Natural killer cell (primary cell): ENCODE data around the gene MARCO. TPM values are rescaled to one million over a fixed set of nuclear protein-coding genes. Genes with fewer than 3 reads are reported as not detected.

Experiments used
- ATAC-seq, 3 donors: fragments of 150-1000 bp in 2 of 3; fragments of 200-7000 bp in 1 of 3; cut with Tn5 transposase; 1 replicate in 1 of 3; 2 replicates in 2 of 3; pipeline ENCODE4 v1.10.0; 2021; ENCODE audit warnings: mild to moderate bottlenecking in 2 of 3, moderate library complexity in 2 of 3
- DNase-seq, 2 donors: peaks; one replicate each; pipeline versions ENCODE4 v3.0.0 to v3.0.0-alpha.2; 2013 to 2021; ENCODE audit warnings: mixed read lengths in 1 of 2
- H3K27ac ChIP-seq: one replicate; pipeline ENCODE4 v1.5.1; 2013; ENCODE audit warnings: mild to moderate bottlenecking, low read length
- H3K27me3 ChIP-seq: one replicate; pipeline ENCODE4 v1.6.1; 2013; ENCODE audit warnings: low read length; ENCODE audit not compliant: control insufficient read depth, insufficient read depth
- H3K36me3 ChIP-seq: one replicate; pipeline ENCODE4 v1.6.1; 2013; ENCODE audit warnings: low read length; ENCODE audit not compliant: control insufficient read depth, insufficient read depth
- H3K4me1 ChIP-seq: one replicate; pipeline ENCODE4 v1.6.1; 2013; ENCODE audit warnings: low read length; ENCODE audit not compliant: control insufficient read depth, insufficient read depth
- H3K4me3 ChIP-seq: one replicate; pipeline ENCODE4 v1.5.1; 2013; ENCODE audit warnings: low read length
- H3K9me3 ChIP-seq: one replicate; pipeline ENCODE4 v1.6.1; 2013; ENCODE audit warnings: low read length; ENCODE audit not compliant: control insufficient read depth, insufficient read depth
- H3K27ac Mint-ChIP-seq, 2 donors: one replicate each; pipeline ENCODE4 v1.8.0; 2022; ENCODE audit warnings: mild to moderate bottlenecking in 2 of 2, mixed read lengths in 2 of 2, moderate library complexity in 1 of 2
- H3K27me3 Mint-ChIP-seq, 2 donors: one replicate each; pipeline ENCODE4 v1.8.0; 2022; ENCODE audit warnings: low read depth in 2 of 2, mixed read lengths in 2 of 2
- H3K36me3 Mint-ChIP-seq: one replicate; pipeline ENCODE4 v1.8.0; 2022; ENCODE audit warnings: mixed read lengths
- H3K4me1 Mint-ChIP-seq, 2 donors: one replicate each; pipeline ENCODE4 v1.8.0; 2022; ENCODE audit warnings: mixed read lengths in 2 of 2
- H3K4me3 Mint-ChIP-seq: one replicate; pipeline ENCODE4 v1.8.0; 2022; ENCODE audit warnings: mild to moderate bottlenecking, moderate library complexity, mixed read lengths
- H3K9me3 Mint-ChIP-seq, 2 donors: one replicate each; pipeline ENCODE4 v1.8.0; 2022; ENCODE audit warnings: mixed read lengths in 2 of 2
- WGBS: methylation state at CpG from one replicate; pipeline ENCODE4 v1.1.7; 2013; ENCODE audit warnings: missing lambda C conversion rate; ENCODE audit not compliant: insufficient coverage; 5-methylcytosine and 5-hydroxymethylcytosine counted together
- intact Hi-C: fragments of 100-400 bp; cut with micrococcal nuclease; formaldehyde crosslinking; loops from one replicate; pipeline ENCODE4 v1.14.2; 2022
- total RNA-seq, 4 donors: library from RNA; stranded (reverse); fragments of 120-200 nt in 1 of 4; gene quantifications; one replicate each; pipeline versions ENCODE4 v1.2.3 to v1.2.4, GENCODE V29; 2013 to 2022
- TF ChIP-seq, protein P1 (sequence below): fragments of 200-600 bp; IDR thresholded peaks from one replicate; pipeline ENCODE4 v1.8.0; 2022; ENCODE audit warnings: antibody characterized with exemption

Gene MARCO
- total RNA-seq, 3 donors from 2014 or later (not counting 1 experiment from before 2014, with no cell fraction given): 0.38 to 0.75 TPM; not detected in 1

DNA sequence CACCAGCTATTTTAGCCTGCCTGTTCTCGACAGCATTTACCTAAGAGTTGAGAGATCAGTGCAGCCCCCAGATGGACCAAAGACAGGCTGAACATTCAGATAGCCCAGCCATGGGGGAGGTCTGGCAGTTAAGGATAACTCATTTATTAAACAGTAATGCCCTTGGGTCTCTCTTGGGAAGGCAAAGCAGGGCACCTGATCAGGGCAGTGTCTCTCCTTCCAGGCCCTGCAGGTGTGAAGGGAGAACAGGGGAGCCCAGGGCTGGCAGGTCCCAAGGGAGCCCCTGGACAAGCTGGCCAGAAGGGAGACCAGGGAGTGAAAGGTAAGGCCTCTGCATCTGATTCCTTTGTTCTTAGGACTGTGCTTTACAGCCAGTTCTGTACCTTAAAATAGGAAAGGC, 49.6 kb downstream of the MARCO start:
- no peak for ATAC-seq
- H3K36me3 Mint-ChIP-seq: no peaks in the 10 kb centered on the region
- no peak overlapping the region for H3K4me3 Mint-ChIP-seq
- no peaks in the 10 kb centered on the region for H3K9me3 Mint-ChIP-seq
- H3K27me3 Mint-ChIP-seq: peaks cover 0 to 2% of the 10 kb centered on the region in 2 donors
- H3K4me1 Mint-ChIP-seq: no peaks in the 10 kb centered on the region
- no peaks in the 10 kb centered on the region for H3K9me3 ChIP-seq
- no peaks in the 10 kb centered on the region for H3K4me1 ChIP-seq
- WGBS: 93% methylated on average over 1 of the region's 1 CpG
- TF ChIP-seq, protein P1, sequence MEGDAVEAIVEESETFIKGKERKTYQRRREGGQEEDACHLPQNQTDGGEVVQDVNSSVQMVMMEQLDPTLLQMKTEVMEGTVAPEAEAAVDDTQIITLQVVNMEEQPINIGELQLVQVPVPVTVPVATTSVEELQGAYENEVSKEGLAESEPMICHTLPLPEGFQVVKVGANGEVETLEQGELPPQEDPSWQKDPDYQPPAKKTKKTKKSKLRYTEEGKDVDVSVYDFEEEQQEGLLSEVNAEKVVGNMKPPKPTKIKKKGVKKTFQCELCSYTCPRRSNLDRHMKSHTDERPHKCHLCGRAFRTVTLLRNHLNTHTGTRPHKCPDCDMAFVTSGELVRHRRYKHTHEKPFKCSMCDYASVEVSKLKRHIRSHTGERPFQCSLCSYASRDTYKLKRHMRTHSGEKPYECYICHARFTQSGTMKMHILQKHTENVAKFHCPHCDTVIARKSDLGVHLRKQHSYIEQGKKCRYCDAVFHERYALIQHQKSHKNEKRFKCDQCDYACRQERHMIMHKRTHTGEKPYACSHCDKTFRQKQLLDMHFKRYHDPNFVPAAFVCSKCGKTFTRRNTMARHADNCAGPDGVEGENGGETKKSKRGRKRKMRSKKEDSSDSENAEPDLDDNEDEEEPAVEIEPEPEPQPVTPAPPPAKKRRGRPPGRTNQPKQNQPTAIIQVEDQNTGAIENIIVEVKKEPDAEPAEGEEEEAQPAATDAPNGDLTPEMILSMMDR: no peak
- intact Hi-C loops: no loop called here
- H3K36me3 ChIP-seq: no peaks in the 10 kb centered on the region
- no peak overlapping the region for H3K27ac Mint-ChIP-seq
- no peak overlapping the region for H3K4me3 ChIP-seq
- H3K27me3 ChIP-seq: no peaks in the 10 kb centered on the region
- no peak for DNase-seq
- no peak overlapping the region for H3K27ac ChIP-seq

- Mint-ChIP-seq H3K27me3 (peaks cover 0 to 2% of the 10 kb centered on the region in 2 donors), H3K36me3 (no peaks in the 10 kb centered on the region), H3K27ac (no peak overlapping the region), H3K4me3 (no peak overlapping the region), H3K4me1 (no peaks in the 10 kb centered on the region), H3K9me3 (no peaks in the 10 kb centered on the region)
- Histone ChIP-seq H3K36me3 (no peaks in the 10 kb centered on the region), H3K27ac (no peak overlapping the region), H3K27me3 (no peaks in the 10 kb centered on the region), H3K4me3 (no peak overlapping the region), H3K4me1 (no peaks in the 10 kb centered on the region), H3K9me3 (no peaks in the 10 kb centered on the region)
- WGBS: 68% methylated on average over 13 of the region's 13 CpGs
- DNase-seq (no peak), ATAC-seq (no peak)
- intact Hi-C loops: no loop called here
- TF ChIP-seq, protein P1: no peak
These were observed 50.9 kb downstream of the MARCO start for GRCh38 chr2:118992740-118993391.

DNA sequence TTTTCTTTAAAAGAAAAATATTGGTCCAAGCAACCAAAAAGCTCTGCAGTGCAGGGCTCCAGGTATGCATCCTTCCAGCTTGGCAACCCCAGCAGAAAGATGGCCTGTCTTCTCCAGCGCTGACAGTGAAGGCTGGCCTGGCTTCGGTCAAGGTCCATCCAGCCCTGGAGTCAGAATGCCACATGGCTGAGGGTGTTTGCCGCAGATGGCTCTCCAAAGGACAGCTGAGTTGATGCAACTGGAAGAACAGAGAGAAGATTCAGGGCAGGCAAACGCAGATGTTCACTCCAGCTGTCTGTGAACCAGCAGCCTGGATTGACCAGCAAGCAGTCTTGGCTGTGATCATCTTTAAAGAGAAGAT, 51.4 kb downstream of the MARCO start:
- Mint-ChIP-seq H3K27ac (no peak overlapping the region), H3K4me3 (no peak overlapping the region), H3K4me1 (no peaks in the 10 kb centered on the region), H3K9me3 (peaks cover 0 to 3% of the 10 kb centered on the region in 2 donors), H3K27me3 (no peaks in the 10 kb centered on the region), H3K36me3 (no peaks in the 10 kb centered on the region)
- ATAC-seq (no peak), DNase-seq (no peak)
- no peaks in the 10 kb centered on the region for H3K36me3 ChIP-seq
- no peak overlapping the region for H3K27ac ChIP-seq
- H3K4me1 ChIP-seq: no peaks in the 10 kb centered on the region
- WGBS: 87% methylated on average over 4 of the region's 4 CpGs
- intact Hi-C loops: no loop called here
- H3K27me3 ChIP-seq: no peaks in the 10 kb centered on the region
- H3K9me3 ChIP-seq: no peaks in the 10 kb centered on the region
- TF ChIP-seq, protein P1: no peak
- H3K4me3 ChIP-seq: no peak overlapping the region

GRCh38 chr2:118994172-118994700, 52.2 kb downstream of the MARCO start:
- Mint-ChIP-seq H3K9me3 (peaks cover 0 to 3% of the 10 kb centered on the region in 2 donors), H3K4me1 (no peaks in the 10 kb centered on the region), H3K27ac (no peak overlapping the region), H3K4me3 (no peak overlapping the region), H3K36me3 (no peaks in the 10 kb centered on the region), H3K27me3 (no peaks in the 10 kb centered on the region)
- Histone ChIP-seq H3K4me3 (no peak overlapping the region), H3K27me3 (no peaks in the 10 kb centered on the region), H3K4me1 (no peaks in the 10 kb centered on the region), H3K36me3 (no peaks in the 10 kb centered on the region), H3K27ac (no peak overlapping the region), H3K9me3 (no peaks in the 10 kb centered on the region)
- TF ChIP-seq, protein P1: no peak
- DNase-seq (no peak), ATAC-seq (no peak)
- intact Hi-C loops: no loop called here
- 85% methylated on average over 14 of the region's 14 CpGs for whole genome bisulfite sequencing
